ENCODE data around the gene DYNLRB1.
A peak's percentile ranks its signal among the peaks of the same experiment; 100 is the strongest.
"Not testable (repeated sequence)": the region's sequence is repeated elsewhere in the genome, so short reads cannot be mapped to it uniquely, and the experiment has no call there.

The DYNLRB1 gene

GRCh38 chr20:34512266-34512954 lies 3.8 kb upstream of the DYNLRB1 start:
- DNase-seq, result no peak

GRCh38 chr20:34512955-34513419 lies 3.2 kb upstream of the DYNLRB1 start:
- no peak for DNase-seq

- DNase-seq, result not testable (repeated sequence)
Observed at GRCh38 chr20:34514034-34514433, 2.2 kb upstream of the DYNLRB1 start.

GRCh38 chr20:34514897-34515483 lies 1.2 kb upstream of the DYNLRB1 start:
- no peak for DNase-seq

- DNase-seq, result peak; percentile 68
Observed at GRCh38 chr20:34515484-34516246, 557 bp upstream of the DYNLRB1 start.

- DNase-seq, result no peak
Observed at GRCh38 chr20:34517114-34517505, 888 bp downstream of the DYNLRB1 start.

- not testable (repeated sequence) for DNase-seq
Observed at GRCh38 chr20:34518863-34519262, 2.6 kb downstream of the DYNLRB1 start.

GRCh38 chr20:34519841-34520240 lies 3.6 kb downstream of the DYNLRB1 start:
- DNase-seq, result not testable (repeated sequence)

- peak; percentile 33 for DNase-seq
Observed at GRCh38 chr20:34522969-34523871, 7.0 kb downstream of the DYNLRB1 start.

GRCh38 chr20:34524426-34524825 lies 8.2 kb downstream of the DYNLRB1 start:
- no peak for DNase-seq

- DNase-seq, result no peak
Observed at GRCh38 chr20:34525342-34525708, 9.1 kb downstream of the DYNLRB1 start.

- DNase-seq, result no peak
Observed at GRCh38 chr20:34525709-34526416, 9.6 kb downstream of the DYNLRB1 start.

GRCh38 chr20:34526466-34526865 lies 10.2 kb downstream of the DYNLRB1 start:
- no peak for DNase-seq

GRCh38 chr20:34527016-34527415 lies 10.8 kb downstream of the DYNLRB1 start:
- DNase-seq, result no peak

- DNase-seq, result no peak
Observed at GRCh38 chr20:34528921-34529297, 12.7 kb downstream of the DYNLRB1 start.

GRCh38 chr20:34529742-34530141 lies 13.5 kb downstream of the DYNLRB1 start:
- DNase-seq, result no peak

GRCh38 chr20:34530342-34530741 lies 14.1 kb downstream of the DYNLRB1 start:
- DNase-seq, result no peak

- DNase-seq, result no peak
Observed at GRCh38 chr20:34531608-34532265, 15.5 kb downstream of the DYNLRB1 start.

GRCh38 chr20:34532320-34532719 lies 16.1 kb downstream of the DYNLRB1 start:
- DNase-seq, result no peak

GRCh38 chr20:34532756-34533155 lies 16.5 kb downstream of the DYNLRB1 start:
- no peak for DNase-seq

GRCh38 chr20:34534391-34535165 lies 18.4 kb downstream of the DYNLRB1 start:
- DNase-seq, result no peak
